ENCODE data around the gene FGGY.

- TF ChIP-seq CTCF (IDR thresholded peaks at IDR 0.05) (no peak), POLR2A (IDR thresholded peaks at IDR 0.05) (no peak)
Observed at GRCh38 chr1:59560807-59561450, 264.0 kb downstream of the FGGY start.
